Effector memory CD8-positive, alpha-beta T cell (primary cell): ENCODE measurements around the gene ADCY6.
"Not testable (repeated sequence)": the region's sequence is repeated elsewhere in the genome, so short reads cannot be mapped to it uniquely, and the experiment has no call there.

Experiments
- ATAC-seq: fragments of 150-1000 bp; cut with Tn5 transposase; replicated peaks from 2 replicates; pipeline ENCODE4 v1.10.0; 2021; ENCODE audit warnings: mild to moderate bottlenecking, moderate library complexity
- DNase-seq, 3 experiments: peaks; one replicate each; pipeline ENCODE4 v3.0.0; 2021
- H3K27ac Mint-ChIP-seq, 2 donors: one replicate each; pipeline ENCODE4 v1.8.0; 2022; ENCODE audit warnings: mild to moderate bottlenecking in 2 of 2, mixed read lengths in 2 of 2, moderate library complexity in 2 of 2
- H3K27me3 Mint-ChIP-seq, 2 donors: one replicate each; pipeline ENCODE4 v1.8.0; 2022; ENCODE audit warnings: mixed read lengths in 2 of 2
- H3K36me3 Mint-ChIP-seq: one replicate; pipeline ENCODE4 v1.8.0; 2022; ENCODE audit warnings: mild to moderate bottlenecking, moderate library complexity, mixed read lengths; ENCODE audit not compliant: insufficient read depth
- H3K4me1 Mint-ChIP-seq, 2 donors: one replicate each; pipeline ENCODE4 v1.8.0; 2022; ENCODE audit warnings: low read depth in 2 of 2, mixed read lengths in 2 of 2
- H3K4me3 Mint-ChIP-seq, 2 donors: one replicate each; pipeline ENCODE4 v1.8.0; 2022; ENCODE audit warnings: mild to moderate bottlenecking in 2 of 2, mixed read lengths in 2 of 2, moderate library complexity in 2 of 2
- H3K9me3 Mint-ChIP-seq, 2 donors: one replicate each; pipeline ENCODE4 v1.8.0; 2022; ENCODE audit warnings: mixed read lengths in 2 of 2

ADCY6 gene

GRCh38 chr12:48739618-48740269, 49.1 kb downstream of the ADCY6 start:
- no peak for ATAC-seq
- no peaks in the 10 kb centered on the region for H3K36me3 Mint-ChIP-seq
- H3K27ac Mint-ChIP-seq: no peak overlapping the region
- H3K27me3 Mint-ChIP-seq: peaks cover 14 to 23% of the 10 kb centered on the region in 2 donors
- H3K9me3 Mint-ChIP-seq: no peaks in the 10 kb centered on the region
- H3K4me1 Mint-ChIP-seq: no peaks in the 10 kb centered on the region
- H3K4me3 Mint-ChIP-seq: no peak overlapping the region
- DNase-seq: no peak

GRCh38 chr12:48736456-48736855, 52.4 kb downstream of the ADCY6 start:
- Mint-ChIP-seq H3K27me3 (peaks cover 14 to 23% of the 10 kb centered on the region in 2 donors), H3K27ac (no peak overlapping the region), H3K4me1 (no peaks in the 10 kb centered on the region), H3K4me3 (no peak overlapping the region), H3K9me3 (no peaks in the 10 kb centered on the region), H3K36me3 (no peaks in the 10 kb centered on the region)
- DNase-seq (no peak), ATAC-seq (no peak)

DNA sequence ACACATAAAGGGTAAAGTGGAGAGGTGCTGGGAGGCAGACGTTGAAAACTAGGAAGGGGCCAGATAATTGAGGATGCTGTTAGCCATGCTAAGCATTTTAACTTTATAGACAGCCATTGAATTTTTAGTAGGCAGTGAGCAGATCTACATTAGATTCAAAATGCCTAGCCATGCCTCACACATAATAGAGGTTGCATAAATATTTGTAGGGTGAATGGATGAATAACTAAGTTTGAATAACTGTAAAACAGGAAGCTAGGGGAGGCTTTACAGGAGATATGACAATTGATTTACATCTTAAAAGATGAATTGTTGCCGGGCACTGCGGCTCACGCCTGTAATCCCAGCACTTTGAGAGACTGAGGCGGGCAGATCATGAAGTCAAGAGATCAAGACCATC, 60.1 kb downstream of the ADCY6 start:
- no peak for ATAC-seq
- no peak for DNase-seq
- no peaks in the 10 kb centered on the region for H3K36me3 Mint-ChIP-seq
- H3K4me3 Mint-ChIP-seq: no peak overlapping the region
- no peaks in the 10 kb centered on the region for H3K9me3 Mint-ChIP-seq
- no peak overlapping the region for H3K27ac Mint-ChIP-seq
- peaks cover 13 to 17% of the 10 kb centered on the region in 2 donors for H3K27me3 Mint-ChIP-seq
- H3K4me1 Mint-ChIP-seq: no peaks in the 10 kb centered on the region

- not testable (repeated sequence) for ATAC-seq, H3K27me3 Mint-ChIP-seq, H3K27ac Mint-ChIP-seq, H3K9me3 Mint-ChIP-seq, H3K4me3 Mint-ChIP-seq, DNase-seq
- H3K36me3 Mint-ChIP-seq: peaks cover 20% of the 10 kb centered on the region
- peaks cover 15 to 17% of the 10 kb centered on the region in 2 donors for H3K4me1 Mint-ChIP-seq
Observed at GRCh38 chr12:48720737-48721136, 68.2 kb downstream of the ADCY6 start.

DNA sequence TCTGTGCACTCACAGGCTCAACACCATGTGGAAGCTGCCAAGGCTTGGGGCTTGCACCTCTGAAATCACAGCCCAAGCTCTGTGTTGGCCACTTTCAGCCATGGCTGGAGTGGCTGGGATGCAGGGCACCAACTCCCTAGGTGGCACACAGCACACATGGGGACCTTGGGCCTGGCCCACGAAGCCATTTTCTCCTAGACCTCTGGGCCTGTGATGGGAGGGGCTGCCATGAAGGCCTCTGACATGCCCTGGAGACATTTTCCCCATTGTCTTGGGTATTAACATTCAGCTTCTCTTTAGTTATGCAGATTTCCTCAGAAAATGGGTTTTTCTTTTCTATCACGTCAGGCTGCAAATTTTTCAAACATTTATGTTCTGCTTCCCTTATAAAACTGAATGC, 68.7 kb downstream of the ADCY6 start:
- H3K27ac Mint-ChIP-seq, H3K27me3 Mint-ChIP-seq, ATAC-seq, H3K4me3 Mint-ChIP-seq, DNase-seq, H3K9me3 Mint-ChIP-seq: not testable (repeated sequence)
- H3K36me3 Mint-ChIP-seq: peaks cover 25% of the 10 kb centered on the region
- H3K4me1 Mint-ChIP-seq: peaks cover 18 to 19% of the 10 kb centered on the region in 2 donors

- H3K27ac Mint-ChIP-seq, DNase-seq, H3K27me3 Mint-ChIP-seq, ATAC-seq, H3K4me3 Mint-ChIP-seq, H3K9me3 Mint-ChIP-seq: not testable (repeated sequence)
- Mint-ChIP-seq H3K4me1 (peaks cover 23 to 26% of the 10 kb centered on the region in 2 donors), H3K36me3 (peaks cover 30% of the 10 kb centered on the region)
Observed at GRCh38 chr12:48719002-48719401, 69.9 kb downstream of the ADCY6 start.

DNA sequence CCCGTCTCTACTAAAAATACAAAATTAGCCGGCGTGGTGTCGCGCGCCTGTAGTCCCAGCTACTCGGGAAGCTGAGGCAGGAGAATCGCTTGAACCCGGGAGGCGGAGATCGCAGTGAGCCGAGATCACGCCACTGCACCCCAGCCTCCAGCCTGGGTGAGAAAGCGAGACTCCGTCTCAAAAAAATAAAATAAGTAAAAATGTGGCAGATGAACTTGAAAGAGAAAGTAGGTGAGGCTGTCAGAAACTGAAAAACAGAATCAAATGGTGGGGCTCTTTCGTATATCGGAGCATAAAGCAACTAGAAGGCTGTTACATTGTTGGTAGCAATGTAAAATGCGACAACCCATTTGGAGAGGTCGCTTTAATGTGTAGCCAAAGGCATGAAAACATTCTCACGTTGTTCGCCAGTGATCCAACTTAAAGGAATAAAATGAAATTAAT, 71.6 kb downstream of the ADCY6 start:
- H3K9me3 Mint-ChIP-seq: peaks cover 5 to 8% of the 10 kb centered on the region in 2 donors
- peaks cover 31 to 35% of the 10 kb centered on the region in 2 donors for H3K4me1 Mint-ChIP-seq
- ATAC-seq (no peak), DNase-seq (no peak)
- no peaks in the 10 kb centered on the region for H3K27me3 Mint-ChIP-seq
- H3K4me3 Mint-ChIP-seq: peak overlapping the region; percentile 89 to 97
- peaks cover 45% of the 10 kb centered on the region for H3K36me3 Mint-ChIP-seq
- peak overlapping the region; percentile 98 to 100 for H3K27ac Mint-ChIP-seq

GRCh38 chr12:48716493-48717251, 72.2 kb downstream of the ADCY6 start, which contains the start of gene CCNT1:
Gene CCNT1 (minus strand): TSS chr12:48716707. CDS start chr12:48716675, 32 bp downstream.
- H3K27me3 Mint-ChIP-seq: no peaks in the 10 kb centered on the region
- peak within 1 kb of the TSS; percentile 89 to 97 for H3K4me3 Mint-ChIP-seq
- H3K36me3 Mint-ChIP-seq: peaks cover 50% of the 10 kb centered on the region
- ATAC-seq (peak; percentile 90), DNase-seq (peak; percentile 97 to 98 (median 97))
- peak within 1 kb of the TSS; percentile 98 to 100 for H3K27ac Mint-ChIP-seq
- H3K9me3 Mint-ChIP-seq: peaks cover 5 to 8% of the 10 kb centered on the region in 2 donors
- H3K4me1 Mint-ChIP-seq: peaks cover 31 to 35% of the 10 kb centered on the region in 2 donors
